SK-N-SH (cell line): ENCODE measurements around the gene RPL29.

Experiments
- CHD2 ChIP-seq: fragments of 150-350 bp; IDR thresholded peaks from 2 replicates; pipeline ENCODE4 v1.6.1; 2018; ENCODE audit warnings: low read length; ENCODE audit not compliant: partially characterized antibody
- CTCF ChIP-seq: fragments of 200-600 bp; sonication (generic); IDR thresholded peaks from 2 replicates; pipeline ENCODE4 v1.6.1; 2017; ENCODE audit warnings: antibody characterized with exemption, mild to moderate bottlenecking, moderate library complexity
- ELF1 ChIP-seq: IDR thresholded peaks from 2 replicates; pipeline ENCODE4 v1.4.0; 2012
- EP300 ChIP-seq, 2 experiments: IDR thresholded peaks; 2 replicates each; pipeline versions ENCODE4 v1.4.0 to v1.6.1; 2012; ENCODE audit warnings: borderline replicate concordance in 1 of 2, low read depth in 1 of 2, low read length in 1 of 2
- EZH2phosphoT487 ChIP-seq: fragments of 200-600 bp; sonication (generic); IDR thresholded peaks from 2 replicates; pipeline ENCODE4 v1.6.1; 2017; ENCODE audit warnings: low read depth, mixed run types, mild to moderate bottlenecking, antibody characterized with exemption, moderate library complexity, borderline replicate concordance
- FOSL2 ChIP-seq: IDR thresholded peaks from 2 replicates; pipeline ENCODE4 v1.4.0; 2012; ENCODE audit warnings: low read depth, mild to moderate bottlenecking, moderate library complexity, borderline replicate concordance
- FOXM1 ChIP-seq: IDR thresholded peaks from 2 replicates; pipeline ENCODE4 v1.4.0; 2012; ENCODE audit warnings: low read depth, mild to moderate bottlenecking
- JUND ChIP-seq: IDR thresholded peaks from 2 replicates; pipeline ENCODE4 v1.4.0; 2012
- MAX ChIP-seq: IDR thresholded peaks from 2 replicates; pipeline ENCODE4 v1.4.0; 2012; ENCODE audit warnings: low read depth
- POLR2AphosphoS5 ChIP-seq: IDR thresholded peaks from 2 replicates; pipeline ENCODE4 v1.6.1; 2012; ENCODE audit warnings: low read depth, low read length
- SIN3A ChIP-seq: IDR thresholded peaks from 2 replicates; pipeline ENCODE4 v1.6.1; 2012; ENCODE audit warnings: low read depth, mild to moderate bottlenecking, low read length, moderate library complexity, borderline replicate concordance
- TCF12 ChIP-seq: IDR thresholded peaks from 2 replicates; pipeline ENCODE4 v1.4.0; 2012
- USF1 ChIP-seq: IDR thresholded peaks from 2 replicates; pipeline ENCODE4 v1.4.0; 2012; ENCODE audit warnings: low read depth, borderline replicate concordance

GRCh38 chr3:51957520-51958205, 38.0 kb downstream of the RPL29 start:
- TF ChIP-seq SIN3A (no peak), CTCF (no peak; the same call in 1 of the 2 replicates), MAX (no peak), TCF12 (no peak), EP300 (IDR thresholded peaks at IDR 0.05; ENCODE audit: borderline replicate concordance in 1 of 2, low read depth in 1 of 2, low read length in 1 of 2) (no peak), FOSL2 (no peak), EZH2phosphoT487 (no peak), POLR2AphosphoS5 (no peak), USF1 (no peak), ELF1 (no peak), CHD2 (no peak), JUND (no peak), FOXM1 (no peak)
